Neural crest cell (in vitro differentiated cells): ENCODE results near the gene B4GALT1. TPM values are rescaled to one million over a fixed set of nuclear protein-coding genes. Genes with fewer than 3 reads are reported as not detected.
A peak's percentile ranks its signal among the peaks of the same experiment; 100 is the strongest.

Experiments
- DNase-seq: peaks from one replicate; pipeline ENCODE4 v3.0.0; 2021; ENCODE audit warnings: low read depth, mixed read lengths, low spot score
- H3K27ac Mint-ChIP-seq: one replicate; pipeline ENCODE4 v1.8.0; 2021; ENCODE audit warnings: mild to moderate bottlenecking, mixed read lengths; ENCODE audit not compliant: unreplicated experiment
- H3K27me3 Mint-ChIP-seq: 2 replicates; pipeline ENCODE4 v1.8.0; 2021; ENCODE audit warnings: low read depth, mild to moderate bottlenecking, mixed read lengths
- H3K36me3 Mint-ChIP-seq: 2 replicates; pipeline ENCODE4 v1.8.0; 2021; ENCODE audit warnings: low read depth, mild to moderate bottlenecking, mixed read lengths
- H3K4me1 Mint-ChIP-seq: 2 replicates; pipeline ENCODE4 v1.8.0; 2021; ENCODE audit warnings: mixed read lengths
- H3K4me3 Mint-ChIP-seq: one replicate; pipeline ENCODE4 v1.8.0; 2021; ENCODE audit warnings: mild to moderate bottlenecking, mixed read lengths
- H3K9me3 Mint-ChIP-seq: 2 replicates; pipeline ENCODE4 v1.8.0; 2021; ENCODE audit warnings: mixed read lengths
- CTCF ChIP-seq: fragments of 200-600 bp; sonication (generic); conservative IDR thresholded peaks from 2 replicates; pipeline ENCODE4 v1.5.0; 2021; ENCODE audit warnings: antibody characterized with exemption, mild to moderate bottlenecking
- total RNA-seq: library from RNA; stranded (reverse); gene quantifications from 2 replicates; pipeline ENCODE4 v1.2.1, GENCODE V29; 2021

B4GALT1 gene
- total RNA-seq, 1 donor from 2014 or later: 17.9 TPM

- no peaks in the 10 kb centered on the region for H3K9me3 Mint-ChIP-seq
- TF ChIP-seq CTCF: no peak
- H3K4me3 Mint-ChIP-seq: peak overlapping the region; percentile 35
- H3K27me3 Mint-ChIP-seq: no peaks in the 10 kb centered on the region
- H3K4me1 Mint-ChIP-seq: peaks cover 61% of the 10 kb centered on the region
- H3K27ac Mint-ChIP-seq: peak overlapping the region; percentile 82
- DNase-seq: no peak
- H3K36me3 Mint-ChIP-seq: no peaks in the 10 kb centered on the region
Measured at GRCh38 chr9:33158843-33159776, 8.0 kb downstream of the B4GALT1 start.

DNA sequence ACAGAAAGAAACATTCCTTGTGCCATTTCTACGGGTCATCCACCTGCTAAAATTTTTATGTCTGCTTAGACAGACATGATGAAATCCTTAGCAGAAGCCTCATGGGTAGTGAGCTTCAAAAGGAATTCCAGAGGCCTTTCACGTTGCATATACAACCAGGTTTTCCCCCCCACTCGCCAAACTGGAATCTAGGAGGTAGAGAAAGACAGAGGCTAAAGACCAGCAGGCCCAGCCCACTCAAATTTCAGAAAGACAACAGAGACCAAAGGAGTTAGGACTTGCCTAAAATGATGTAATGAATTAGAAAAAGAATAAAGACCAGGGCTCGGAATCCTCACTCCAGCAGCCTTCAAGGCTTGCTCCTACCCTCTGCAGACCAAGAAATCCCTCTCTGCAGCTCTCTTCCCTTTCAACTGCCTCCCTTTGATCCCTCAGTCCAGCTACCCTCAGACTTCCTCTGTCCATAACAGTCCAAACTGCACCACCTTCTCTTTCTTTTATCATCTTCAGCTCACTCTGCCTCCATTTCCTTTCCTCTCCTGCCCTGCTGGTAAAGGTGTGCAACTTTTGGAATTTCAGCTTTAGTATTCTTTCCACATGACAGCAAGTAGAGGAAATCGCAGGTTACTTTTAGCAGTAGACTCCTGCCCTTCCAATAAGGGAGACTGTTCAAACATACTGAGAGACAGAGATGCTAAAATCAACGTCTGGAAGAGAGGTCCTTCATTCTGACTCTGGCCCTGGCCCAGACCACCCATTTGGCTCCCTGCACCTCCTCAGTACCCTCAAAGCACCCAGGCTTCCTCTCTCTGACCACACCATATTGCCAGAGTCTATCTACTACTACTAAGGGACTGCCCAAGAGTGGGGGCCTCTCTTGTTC lies 8.9 kb downstream of the B4GALT1 start:
- H3K36me3 Mint-ChIP-seq: peaks cover 2% of the 10 kb centered on the region
- peaks cover 4% of the 10 kb centered on the region for H3K9me3 Mint-ChIP-seq
- no peaks in the 10 kb centered on the region for H3K27me3 Mint-ChIP-seq
- TF ChIP-seq CTCF: no peak
- peak overlapping the region; percentile 69 for H3K27ac Mint-ChIP-seq
- no peak for DNase-seq
- peak overlapping the region; percentile 36 for H3K4me3 Mint-ChIP-seq
- peaks cover 65% of the 10 kb centered on the region for H3K4me1 Mint-ChIP-seq

- Mint-ChIP-seq H3K4me1 (peaks cover 42% of the 10 kb centered on the region), H3K4me3 (no peak overlapping the region), H3K27me3 (no peaks in the 10 kb centered on the region), H3K27ac (no peak overlapping the region), H3K36me3 (peaks cover 2% of the 10 kb centered on the region), H3K9me3 (peaks cover 4% of the 10 kb centered on the region)
- TF ChIP-seq CTCF: no peak
- no peak for DNase-seq
Measured at GRCh38 chr9:33155393-33155792, 11.7 kb downstream of the B4GALT1 start.

- H3K27me3 Mint-ChIP-seq: no peaks in the 10 kb centered on the region
- H3K27ac Mint-ChIP-seq: no peak overlapping the region
- no peak overlapping the region for H3K4me3 Mint-ChIP-seq
- DNase-seq: no peak
- H3K4me1 Mint-ChIP-seq: peaks cover 32% of the 10 kb centered on the region
- TF ChIP-seq CTCF: no peak
- peaks cover 4% of the 10 kb centered on the region for H3K9me3 Mint-ChIP-seq
- peaks cover 2% of the 10 kb centered on the region for H3K36me3 Mint-ChIP-seq
Measured at GRCh38 chr9:33154371-33154770, 12.8 kb downstream of the B4GALT1 start.

GRCh38 chr9:33153666-33154065 lies 13.5 kb downstream of the B4GALT1 start:
- TF ChIP-seq CTCF: no peak
- Mint-ChIP-seq H3K9me3 (peaks cover 4% of the 10 kb centered on the region), H3K4me1 (peaks cover 25% of the 10 kb centered on the region), H3K36me3 (peaks cover 2% of the 10 kb centered on the region), H3K27ac (peak overlapping the region; percentile 17), H3K27me3 (no peaks in the 10 kb centered on the region), H3K4me3 (no peak overlapping the region)
- DNase-seq: no peak
